AG09309 (cell line): ENCODE measurements around the gene SMIM12.

Experiments used
- DNase-seq: peaks from one replicate; pipeline ENCODE4 v3.0.0-alpha.2; 2010; ENCODE audit warnings: low read depth
- H3K4me3 ChIP-seq: 2 replicates; pipeline ENCODE4 v1.5.1; 2011; ENCODE audit warnings: mild to moderate bottlenecking, low read depth, low read length, moderate library complexity; ENCODE audit not compliant: control insufficient read depth
- TF ChIP-seq, protein P1 (sequence below): IDR thresholded peaks from 2 replicates; pipeline ENCODE4 v1.5.1; 2011; ENCODE audit warnings: mild to moderate bottlenecking, low read depth, low read length, inconsistent platforms; ENCODE audit not compliant: insufficient read depth, control insufficient read depth; ENCODE audit errors: missing control alignments

The SMIM12 gene

DNA sequence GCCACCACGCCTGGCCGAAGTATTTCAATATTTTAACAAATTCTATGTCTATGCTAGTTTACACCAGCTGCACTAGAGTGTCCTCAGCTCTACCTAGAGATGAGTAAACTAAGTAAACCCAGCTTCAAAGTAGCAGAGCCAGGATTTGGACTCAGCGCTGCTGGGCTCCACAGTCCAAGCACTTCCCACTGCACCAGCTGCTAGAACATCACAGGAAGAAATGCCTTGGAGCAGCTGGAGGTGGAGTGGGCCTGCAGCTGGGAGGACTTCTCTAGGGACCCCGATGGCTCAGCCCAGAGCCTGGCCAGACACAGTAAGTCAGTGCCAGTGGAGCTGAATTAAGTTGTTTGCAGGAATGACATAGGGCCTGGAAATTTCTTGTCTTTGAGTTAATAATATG, 10.2 kb upstream of the SMIM12 start:
- TF ChIP-seq, protein P1, sequence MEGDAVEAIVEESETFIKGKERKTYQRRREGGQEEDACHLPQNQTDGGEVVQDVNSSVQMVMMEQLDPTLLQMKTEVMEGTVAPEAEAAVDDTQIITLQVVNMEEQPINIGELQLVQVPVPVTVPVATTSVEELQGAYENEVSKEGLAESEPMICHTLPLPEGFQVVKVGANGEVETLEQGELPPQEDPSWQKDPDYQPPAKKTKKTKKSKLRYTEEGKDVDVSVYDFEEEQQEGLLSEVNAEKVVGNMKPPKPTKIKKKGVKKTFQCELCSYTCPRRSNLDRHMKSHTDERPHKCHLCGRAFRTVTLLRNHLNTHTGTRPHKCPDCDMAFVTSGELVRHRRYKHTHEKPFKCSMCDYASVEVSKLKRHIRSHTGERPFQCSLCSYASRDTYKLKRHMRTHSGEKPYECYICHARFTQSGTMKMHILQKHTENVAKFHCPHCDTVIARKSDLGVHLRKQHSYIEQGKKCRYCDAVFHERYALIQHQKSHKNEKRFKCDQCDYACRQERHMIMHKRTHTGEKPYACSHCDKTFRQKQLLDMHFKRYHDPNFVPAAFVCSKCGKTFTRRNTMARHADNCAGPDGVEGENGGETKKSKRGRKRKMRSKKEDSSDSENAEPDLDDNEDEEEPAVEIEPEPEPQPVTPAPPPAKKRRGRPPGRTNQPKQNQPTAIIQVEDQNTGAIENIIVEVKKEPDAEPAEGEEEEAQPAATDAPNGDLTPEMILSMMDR, result no peak
- H3K4me3 ChIP-seq, result no peak overlapping the region
- no peak for DNase-seq

DNA sequence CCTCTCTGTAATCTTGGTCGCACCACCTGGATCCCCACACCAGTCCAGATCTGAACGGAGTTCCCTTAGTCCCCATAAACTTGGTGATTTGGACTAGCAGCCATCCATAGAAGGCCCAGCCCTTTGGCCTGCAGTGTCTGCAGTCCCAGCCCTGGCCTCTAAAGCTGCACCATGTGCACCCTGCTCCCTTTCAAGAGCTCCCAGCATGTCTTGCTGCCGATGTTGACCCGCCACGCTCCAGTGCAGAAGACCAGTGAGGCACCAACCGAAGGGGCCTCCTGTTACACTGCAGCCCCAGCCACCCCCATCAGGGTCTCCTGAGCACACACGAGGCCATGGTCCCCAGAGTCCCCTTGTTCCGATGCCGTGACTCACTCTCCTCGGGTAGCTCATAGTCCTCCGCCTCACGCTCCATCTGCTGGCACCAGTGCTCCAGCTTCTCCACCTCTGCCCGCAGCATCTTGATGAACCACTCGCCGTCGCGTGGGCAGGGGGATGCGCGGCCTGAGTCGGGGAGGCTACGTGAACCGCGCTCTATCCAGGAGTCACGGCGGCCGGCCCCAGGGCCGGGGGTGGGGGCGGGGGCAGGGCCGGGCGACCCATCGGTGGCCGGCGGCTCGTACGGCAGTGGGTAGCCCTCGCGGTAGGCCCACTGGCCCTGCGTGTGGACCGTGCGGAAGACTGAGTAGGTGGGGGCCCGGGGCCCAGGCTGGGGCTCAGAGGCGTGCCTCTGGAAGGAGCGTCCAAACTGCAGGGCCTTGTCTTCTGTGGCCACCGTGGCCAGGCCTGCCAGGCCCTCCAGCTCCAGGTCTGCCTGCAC, 8.9 kb upstream of the SMIM12 start:
- no peak for DNase-seq
- no peak overlapping the region for H3K4me3 ChIP-seq
- TF ChIP-seq, protein P1, result no peak

DNA sequence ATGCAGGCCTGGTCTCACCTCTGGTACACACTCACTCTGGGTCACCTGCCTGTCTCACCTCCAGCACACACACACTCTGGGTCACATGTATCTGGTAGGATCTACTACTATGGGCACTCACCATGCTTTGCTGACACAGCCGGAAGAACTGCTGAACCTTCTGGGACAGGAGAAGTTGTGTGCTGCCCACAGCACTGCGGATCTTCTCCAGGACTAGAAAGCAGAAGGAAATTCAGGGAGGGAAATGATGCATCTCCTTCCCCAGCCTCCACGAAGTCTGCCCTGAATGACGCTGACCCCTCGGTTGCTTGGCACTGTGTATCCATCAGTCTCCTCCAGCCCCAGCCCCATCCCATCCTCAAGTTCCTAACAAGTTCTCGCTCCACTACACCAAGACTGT, 7.9 kb upstream of the SMIM12 start:
- TF ChIP-seq, protein P1, result no peak
- DNase-seq, result no peak
- H3K4me3 ChIP-seq, result no peak overlapping the region

DNA sequence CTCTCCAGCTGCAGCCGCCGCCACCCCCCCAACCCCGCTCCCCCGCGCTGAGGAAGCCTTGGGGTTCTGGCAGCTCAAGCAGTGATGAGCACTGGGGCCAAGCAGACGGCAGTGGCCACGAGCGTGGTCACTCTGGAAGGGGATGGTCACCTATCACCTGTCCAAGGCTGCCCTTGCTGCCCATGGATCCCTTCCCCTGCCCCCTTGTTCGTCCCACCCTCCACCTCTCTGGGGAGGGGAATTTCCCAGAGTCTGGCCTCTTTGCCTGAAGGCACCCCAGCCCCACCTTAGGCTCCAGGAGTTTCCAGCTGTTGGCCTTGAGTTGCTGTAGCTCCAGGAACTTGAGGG, 7.2 kb upstream of the SMIM12 start:
- H3K4me3 ChIP-seq, result peak overlapping the region; percentile 84
- no peak for DNase-seq
- TF ChIP-seq, protein P1, result no peak

DNA sequence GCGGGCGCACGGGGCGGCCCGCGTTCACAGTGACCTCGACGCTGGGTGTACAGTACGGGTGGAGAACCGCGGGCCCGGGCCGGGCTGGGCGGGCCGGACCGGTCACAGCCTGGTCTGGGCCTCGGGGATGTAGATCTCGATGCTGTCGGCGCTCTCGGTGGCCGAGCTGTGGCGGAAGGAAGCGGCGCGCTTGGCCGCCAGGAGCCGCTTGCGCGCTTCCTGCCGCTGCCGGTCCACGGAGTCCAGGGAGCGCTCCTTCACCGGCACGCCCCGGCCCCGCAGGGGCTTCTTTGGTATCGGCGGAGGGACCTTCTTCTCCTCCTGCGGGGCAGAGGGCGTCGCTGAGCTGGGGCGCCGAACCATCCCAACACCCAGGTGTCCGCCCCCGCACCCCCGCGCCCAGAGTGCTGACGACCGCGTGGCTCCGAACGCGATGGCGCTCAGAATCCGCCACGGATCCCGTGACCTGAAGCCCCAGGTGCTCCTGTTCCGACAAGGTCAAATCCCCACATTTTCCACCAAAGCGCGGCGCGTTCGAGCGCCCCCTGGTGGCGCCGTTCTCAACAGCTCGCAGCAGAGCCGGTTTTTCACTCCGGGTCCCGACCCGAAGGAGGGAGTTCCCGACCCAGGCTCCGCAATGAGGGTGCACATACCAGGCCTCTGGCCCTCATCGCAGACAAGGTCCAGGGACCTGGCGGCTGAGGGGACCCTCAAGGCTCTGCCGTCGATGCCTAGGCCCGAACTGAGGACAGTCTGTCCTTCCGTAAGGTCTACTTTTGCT, 6.6 kb upstream of the SMIM12 start:
- peak overlapping the region; percentile 84 for H3K4me3 ChIP-seq
- TF ChIP-seq, protein P1, result peak; percentile 98
- no peak for DNase-seq

DNA sequence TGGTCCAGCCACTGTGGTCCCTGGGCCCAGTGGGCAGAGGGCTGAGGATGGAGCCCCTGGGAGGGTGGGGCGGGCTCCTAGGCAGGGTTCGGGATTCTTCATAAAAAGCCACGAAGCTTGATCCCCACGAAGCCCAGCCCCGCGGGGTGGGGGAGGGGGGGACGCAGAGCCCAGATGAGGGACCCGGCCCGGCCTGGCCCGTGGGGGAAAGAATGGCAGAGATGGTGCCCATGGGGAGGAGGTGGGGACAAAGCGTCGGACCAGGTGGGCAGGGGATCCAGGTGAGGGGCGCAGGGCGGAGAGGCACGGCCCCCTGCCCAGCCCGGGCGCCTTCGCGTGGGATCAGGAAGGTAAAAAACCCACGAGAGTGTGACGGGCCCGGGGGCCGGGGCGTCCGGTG, 6.0 kb upstream of the SMIM12 start:
- TF ChIP-seq, protein P1, result no peak
- no peak for DNase-seq
- peak overlapping the region; percentile 84 for H3K4me3 ChIP-seq

DNA sequence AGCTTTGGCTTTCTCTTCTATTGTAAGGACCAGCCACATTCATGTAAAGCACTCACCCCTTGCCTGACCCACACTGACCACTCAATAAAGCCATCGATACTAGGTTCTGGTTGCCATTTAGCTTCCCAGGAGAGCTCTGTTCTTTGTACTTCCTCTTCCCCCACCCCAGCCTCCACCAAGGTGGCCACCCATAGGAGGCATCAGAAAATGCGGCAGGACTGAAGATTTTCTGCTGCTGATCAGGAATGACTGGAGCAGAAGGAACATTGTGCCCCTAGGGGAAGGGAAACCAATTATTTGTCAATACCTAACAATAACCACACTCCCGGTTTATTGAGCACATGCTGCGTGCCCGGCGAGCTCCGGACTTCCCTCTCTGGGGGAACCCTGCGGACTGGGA, 5.2 kb upstream of the SMIM12 start:
- TF ChIP-seq, protein P1, result no peak
- no peak for DNase-seq
- no peak overlapping the region for H3K4me3 ChIP-seq
